ENCODE results near the gene DSP. TPM values are rescaled to one million over a fixed set of nuclear protein-coding genes. Genes with fewer than 3 reads are reported as not detected.

DSP gene
- total RNA-seq, 2 donors from 2014 or later, result 60.6 to 211 TPM

- Histone ChIP-seq H3K36me3 (no peaks in the 10 kb centered on the region), H3K4me3 (peak overlapping the region in 1 of 2 donors; percentile 91), H3K27me3 (replicated peaks; ENCODE audit: insufficient read depth) (no peaks in the 10 kb centered on the region), H3K9me3 (no peaks in the 10 kb centered on the region), H3K4me1 (replicated peaks) (peaks cover 7% of the 10 kb centered on the region), H3K27ac (peak overlapping the region; percentile 93)
- DNase-seq (ENCODE audit: low spot score), result no peak
- intact Hi-C loops (cut with DNase I), result no loop called here
- TF ChIP-seq CTCF (IDR thresholded peaks at IDR 0.05) (no peak), POLR2A (IDR thresholded peaks at IDR 0.05) (no peak), POLR2AphosphoS5 (IDR thresholded peaks at IDR 0.05) (no peak)
- 47% methylated on average over 17 of the region's 17 CpGs for WGBS
These were observed 876 bp upstream of the DSP start for GRCh38 chr6:7540595-7540994.

- H3K36me3 ChIP-seq, result no peaks in the 10 kb centered on the region
- H3K9me3 ChIP-seq, result no peaks in the 10 kb centered on the region
- intact Hi-C loops (cut with DNase I), result no loop called here
- H3K4me1 ChIP-seq (replicated peaks), result peaks cover 7% of the 10 kb centered on the region
- peak; percentile 27 for DNase-seq (ENCODE audit: low spot score)
- peak overlapping the region; percentile 77 to 91 for H3K4me3 ChIP-seq
- under 1% methylated on average over 69 of the region's 80 CpGs for WGBS
- TF ChIP-seq CTCF (IDR thresholded peaks at IDR 0.05) (no peak), POLR2A (IDR thresholded peaks at IDR 0.05) (no peak), POLR2AphosphoS5 (IDR thresholded peaks at IDR 0.05) (no peak)
- peak overlapping the region; percentile 93 for H3K27ac ChIP-seq
- H3K27me3 ChIP-seq (replicated peaks; ENCODE audit: insufficient read depth), result no peaks in the 10 kb centered on the region
These were observed 798 bp downstream of the DSP start for GRCh38 chr6:7542065-7542873.

GRCh38 chr6:7542874-7543624, 1.6 kb downstream of the DSP start:
- TF ChIP-seq POLR2A (IDR thresholded peaks at IDR 0.05) (peak; percentile 59), CTCF (IDR thresholded peaks at IDR 0.05) (no peak), POLR2AphosphoS5 (IDR thresholded peaks at IDR 0.05) (peak; percentile 72)

GRCh38 chr6:7543789-7544424, 2.4 kb downstream of the DSP start:
- 32% methylated on average over 13 of the region's 13 CpGs for WGBS
- intact Hi-C loops (cut with DNase I), result no loop called here
- Histone ChIP-seq H3K4me1 (replicated peaks) (peaks cover 11% of the 10 kb centered on the region), H3K27ac (peak overlapping the region; percentile 93), H3K4me3 (peak overlapping the region; percentile 77 to 91), H3K36me3 (no peaks in the 10 kb centered on the region), H3K27me3 (replicated peaks; ENCODE audit: insufficient read depth) (no peaks in the 10 kb centered on the region), H3K9me3 (no peaks in the 10 kb centered on the region)
- no peak for DNase-seq (ENCODE audit: low spot score)
- TF ChIP-seq POLR2A (IDR thresholded peaks at IDR 0.05) (no peak), POLR2AphosphoS5 (IDR thresholded peaks at IDR 0.05) (peak; percentile 20)

More at GRCh38 chr6:7542874-7543624, 1.6 kb downstream of the DSP start:
- H3K9me3 ChIP-seq, result no peaks in the 10 kb centered on the region
- H3K27ac ChIP-seq, result peak overlapping the region; percentile 93
- intact Hi-C loops (cut with DNase I), result no loop called here
- no peaks in the 10 kb centered on the region for H3K36me3 ChIP-seq
- DNase-seq (ENCODE audit: low spot score), result peak; percentile 93
- no peaks in the 10 kb centered on the region for H3K27me3 ChIP-seq (replicated peaks; ENCODE audit: insufficient read depth)
- peak overlapping the region; percentile 77 to 91 for H3K4me3 ChIP-seq
- peaks cover 8% of the 10 kb centered on the region for H3K4me1 ChIP-seq (replicated peaks)
- 5% methylated on average over 26 of the region's 32 CpGs for WGBS

- intact Hi-C loops (cut with DNase I), result no loop called here
- no peak for TF ChIP-seq CTCF (IDR thresholded peaks at IDR 0.05)
- TF ChIP-seq POLR2AphosphoS5 (IDR thresholded peaks at IDR 0.05), result no peak
- no peak for TF ChIP-seq POLR2A (IDR thresholded peaks at IDR 0.05)
- peak overlapping the region; percentile 77 to 91 for H3K4me3 ChIP-seq
These were observed 3.1 kb downstream of the DSP start for GRCh38 chr6:7544597-7544996.

More at GRCh38 chr6:7544597-7544996, 3.1 kb downstream of the DSP start:
- Histone ChIP-seq H3K27me3 (replicated peaks; ENCODE audit: insufficient read depth) (no peaks in the 10 kb centered on the region), H3K27ac (peak overlapping the region in 1 of 2 donors; percentile 93), H3K9me3 (no peaks in the 10 kb centered on the region), H3K4me1 (replicated peaks) (peaks cover 11% of the 10 kb centered on the region), H3K36me3 (no peaks in the 10 kb centered on the region)
- WGBS, result 52% methylated on average over 3 of the region's 3 CpGs
- DNase-seq (ENCODE audit: low spot score), result no peak
